ENCODE measurements around the gene REV3L.
"Not testable (repeated sequence)": the region's sequence is repeated elsewhere in the genome, so short reads cannot be mapped to it uniquely, and the experiment has no call there.

Gene REV3L

DNA sequence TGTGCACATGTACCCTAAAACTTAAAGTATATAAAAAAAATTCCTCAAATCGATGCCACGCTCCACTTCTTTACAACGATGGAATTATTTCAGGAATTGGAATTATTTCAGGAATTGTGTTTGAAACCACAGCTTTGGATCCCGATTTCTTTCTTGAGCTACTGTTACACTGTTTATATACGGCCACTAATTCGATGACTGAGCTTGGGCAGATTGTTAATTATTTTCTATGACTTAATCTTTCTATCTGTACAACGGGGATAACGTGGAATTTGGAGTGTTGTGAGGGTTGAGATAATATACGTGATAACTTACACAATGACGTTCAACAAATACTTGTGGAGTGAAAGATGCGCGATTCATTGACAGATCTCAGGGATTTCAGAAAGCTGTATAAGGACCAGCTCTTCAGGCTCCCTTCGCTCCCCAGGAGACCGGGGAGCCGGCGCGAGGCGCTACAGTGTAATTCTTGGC is 224.4 kb downstream of the REV3L start:
- DNase-seq (ENCODE audit: low spot score), result peak; percentile 7

GRCh38 chr6:111258010-111258409 is 225.0 kb downstream of the REV3L start:
- no peak for DNase-seq (ENCODE audit: low spot score)

- DNase-seq (ENCODE audit: low spot score), result no peak
Measured at GRCh38 chr6:111256646-111257045, 226.4 kb downstream of the REV3L start.

DNA sequence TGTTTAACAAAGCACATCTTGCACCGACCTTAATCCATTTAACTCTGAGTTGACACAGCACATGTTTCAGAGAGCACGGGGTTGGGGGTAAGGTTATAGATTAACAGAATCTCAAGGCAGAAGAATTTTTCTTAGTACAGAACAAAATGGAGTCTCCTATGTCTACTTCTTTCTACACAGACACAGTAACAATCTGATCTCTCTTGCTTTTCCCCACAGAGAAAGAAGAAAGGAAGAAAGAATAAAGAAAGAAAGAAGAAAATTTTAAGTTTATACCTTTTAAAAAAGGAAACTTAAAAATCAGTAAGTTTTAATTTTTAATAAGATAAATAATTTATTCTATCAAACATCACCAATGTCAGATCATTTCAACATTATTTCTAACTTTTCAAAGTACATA is 227.2 kb downstream of the REV3L start:
- DNase-seq (ENCODE audit: low spot score), result not testable (repeated sequence)

DNA sequence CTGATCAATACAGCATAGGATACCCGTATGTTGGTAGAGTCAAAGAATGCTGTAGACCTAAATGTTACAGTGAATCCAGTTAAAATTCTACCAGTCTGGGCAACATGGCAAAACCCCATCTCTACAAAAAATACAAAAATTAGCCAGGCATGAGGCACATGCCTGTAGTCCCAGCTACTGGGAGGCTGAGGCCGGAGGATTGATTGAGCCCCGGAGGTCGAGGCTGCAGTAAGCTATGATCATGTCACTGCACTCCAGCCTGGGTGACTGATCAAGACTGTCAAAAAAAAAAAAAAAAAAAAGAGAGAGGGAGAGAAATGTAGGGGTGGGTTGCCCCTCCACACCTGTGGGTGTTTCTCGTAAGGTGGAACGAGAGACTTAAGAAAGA is 228.2 kb downstream of the REV3L start:
- DNase-seq (ENCODE audit: low spot score), result no peak

DNA sequence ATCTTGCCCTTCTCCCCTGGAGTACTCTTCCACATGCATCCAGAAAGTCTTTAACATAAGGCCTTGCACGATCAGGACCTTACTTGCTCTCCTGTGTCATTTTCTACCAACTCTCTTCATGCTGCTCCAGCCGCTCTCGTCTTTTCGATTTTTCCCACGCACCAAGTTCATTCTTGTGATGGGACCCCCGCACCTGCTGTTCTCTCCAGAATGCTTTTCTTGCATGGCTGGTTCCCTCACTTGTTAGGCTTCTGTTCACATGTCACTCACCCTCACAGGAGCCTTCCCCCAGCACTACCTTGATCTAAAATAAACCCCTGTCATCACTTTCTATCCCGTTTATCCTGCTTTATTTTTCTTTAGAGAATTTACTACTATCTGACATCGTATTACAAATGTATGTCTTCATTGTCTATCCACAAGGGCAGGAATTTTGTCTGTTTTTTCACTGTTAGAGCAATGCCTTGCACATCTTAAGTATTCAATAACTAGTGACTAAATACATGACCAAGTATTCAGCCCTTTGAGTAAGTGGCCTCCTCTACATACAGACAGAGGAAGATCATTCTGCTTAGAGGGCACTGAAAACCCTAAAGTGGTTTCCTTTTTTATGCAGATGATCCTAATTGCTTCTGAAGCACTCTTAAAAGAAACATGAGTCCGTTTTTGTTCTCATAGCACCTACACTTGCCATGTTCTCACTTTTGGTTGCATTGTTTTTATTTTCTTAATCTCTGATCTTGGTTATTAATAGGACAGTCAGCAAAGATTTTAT is 228.8 kb downstream of the REV3L start:
- DNase-seq (ENCODE audit: low spot score), result no peak

DNA sequence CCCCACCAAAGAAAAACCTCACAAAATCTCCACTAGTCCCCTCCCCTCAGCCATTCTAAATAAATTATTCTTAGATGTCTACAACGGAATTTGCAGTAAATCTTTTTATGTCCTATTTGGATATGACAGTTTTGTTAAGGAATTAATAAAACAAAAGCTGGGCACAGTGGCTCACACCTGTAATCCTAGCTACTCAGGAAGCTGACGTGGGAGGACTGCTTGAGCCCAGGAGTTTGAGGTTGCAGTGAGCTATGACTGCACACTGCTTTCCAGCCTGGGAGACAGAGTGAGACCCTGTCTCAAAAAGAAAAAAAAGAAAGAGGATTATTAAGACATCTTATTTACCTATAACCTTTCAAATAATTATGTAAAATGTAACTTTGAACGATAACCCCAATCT is 230.3 kb downstream of the REV3L start:
- DNase-seq (ENCODE audit: low spot score), result no peak

GRCh38 chr6:111250791-111251354 is 232.1 kb downstream of the REV3L start:
- DNase-seq (ENCODE audit: low spot score), result no peak

Data from SW480 (cell line).